HL-60 (cell line): ENCODE measurements around the gene FMOD.

Source experiments
- DNase-seq, 2 experiments: peaks; one replicate each; pipeline ENCODE4 v3.0.0-alpha.2; 2010 to 2020; ENCODE audit warnings: low read depth in 1 of 2, low spot score in 1 of 2
- H3K27ac ChIP-seq: fragments of 250-450 bp; sonication (Bioruptor Pico); replicated peaks from 2 replicates; pipeline ENCODE4 v1.5.1; 2020; ENCODE audit warnings: mild to moderate bottlenecking, moderate library complexity
- H3K27me3 ChIP-seq: fragments of 250-450 bp; sonication (Bioruptor Pico); 2 replicates; pipeline ENCODE4 v1.5.1; 2021; ENCODE audit warnings: mild to moderate bottlenecking, moderate library complexity; ENCODE audit not compliant: insufficient read depth, poor library complexity, severe bottlenecking
- H3K4me3 ChIP-seq: replicated peaks from 2 replicates; pipeline ENCODE4 v1.5.1; 2011; ENCODE audit warnings: mild to moderate bottlenecking, control low read depth, low read length; ENCODE audit not compliant: insufficient read depth
- CTCF ChIP-seq: IDR thresholded peaks from one replicate; pipeline ENCODE4 v1.5.1; 2011; ENCODE audit warnings: low read length, control low read depth, inconsistent platforms; ENCODE audit not compliant: insufficient read depth
- GABPA ChIP-seq: IDR thresholded peaks from 2 replicates; pipeline ENCODE4 v1.6.1; 2012; ENCODE audit warnings: low read depth
- POLR2AphosphoS5 ChIP-seq: IDR thresholded peaks from 2 replicates; pipeline ENCODE4 v1.6.1; 2012; ENCODE audit warnings: low read depth
- REST ChIP-seq: IDR thresholded peaks from 2 replicates; pipeline ENCODE4 v1.6.1; 2012; ENCODE audit warnings: low read depth; ENCODE audit not compliant: insufficient replicate concordance
- SPI1 ChIP-seq: IDR thresholded peaks from 2 replicates; pipeline ENCODE4 v1.6.1; 2012; ENCODE audit warnings: low read depth, mild to moderate bottlenecking, borderline replicate concordance

The FMOD gene

GRCh38 chr1:203326830-203327683 lies 23.9 kb downstream of the FMOD start:
- DNase-seq, result peak; percentile 74 to 89
- peak overlapping the region; percentile 70 for H3K27ac ChIP-seq
- peak overlapping the region; percentile 46 for H3K4me3 ChIP-seq
- no peaks in the 10 kb centered on the region for H3K27me3 ChIP-seq
- TF ChIP-seq CTCF, result no peak
- peak; percentile 30; the same call in 1 of the 2 replicates for TF ChIP-seq POLR2AphosphoS5

DNA sequence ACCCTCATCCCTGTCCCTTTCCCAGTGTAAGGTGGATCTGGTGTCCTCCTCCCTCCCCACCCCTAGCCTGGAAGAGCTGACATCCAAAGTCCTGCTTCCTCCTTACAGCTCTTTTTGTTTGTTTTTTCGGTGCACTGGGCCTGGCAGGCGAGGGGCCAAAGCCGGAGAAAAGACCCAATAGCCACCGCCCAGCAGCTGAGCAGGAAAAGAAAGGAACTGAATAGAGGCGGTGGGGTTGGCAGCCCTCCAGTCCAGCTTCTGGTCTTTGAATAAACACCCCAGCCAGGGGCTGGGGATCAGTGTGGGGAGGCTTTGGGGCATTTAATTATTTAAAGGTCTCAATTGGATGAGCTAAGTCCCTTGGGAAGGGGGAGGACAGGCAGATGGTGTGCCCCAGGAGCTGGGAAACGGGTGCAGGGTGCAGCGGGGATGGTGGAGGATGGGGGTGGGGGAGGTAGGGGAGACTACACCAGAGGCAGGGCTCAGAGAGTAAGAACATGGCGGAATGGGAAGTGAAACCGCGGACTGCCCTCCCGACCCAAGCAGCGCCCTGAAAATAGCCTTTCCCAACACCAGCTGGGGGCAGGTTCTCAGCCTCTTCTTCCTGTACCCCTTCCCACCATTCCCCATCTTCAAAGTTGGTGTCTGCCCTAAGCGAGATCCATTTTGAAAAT lies 25.4 kb downstream of the FMOD start:
- TF ChIP-seq POLR2AphosphoS5 (no peak), CTCF (no peak), SPI1 (no peak), REST (no peak), GABPA (no peak)
- H3K4me3 ChIP-seq, result no peak overlapping the region
- H3K27me3 ChIP-seq, result no peaks in the 10 kb centered on the region
- DNase-seq, result peak in 1 of 2 experiments; percentile 92
- no peak overlapping the region for H3K27ac ChIP-seq

- Histone ChIP-seq H3K4me3 (no peak overlapping the region), H3K27me3 (no peaks in the 10 kb centered on the region)
- no peak for DNase-seq
Measured at GRCh38 chr1:203325026-203325417, 25.9 kb downstream of the FMOD start.

More at GRCh38 chr1:203325026-203325417, 25.9 kb downstream of the FMOD start:
- TF ChIP-seq SPI1, result no peak
- no peak for TF ChIP-seq POLR2AphosphoS5
- TF ChIP-seq GABPA, result no peak
- no peak for TF ChIP-seq CTCF
- no peak for TF ChIP-seq REST
- no peak overlapping the region for H3K27ac ChIP-seq
